A549 treated with AZD2906 at 1 μM for 4 hours (cell line): ENCODE measurements around the gene USH1C. TPM values are rescaled to one million over a fixed set of nuclear protein-coding genes. Genes with fewer than 3 reads are reported as not detected.

ENCODE experiments used
- total RNA-seq: library from RNA; stranded (reverse); fragments of 200-300 nt; extraction: Qiagen RNA extraction; gene quantifications from 5 replicates; pipeline ENCODE4 v1.2.3, GENCODE V29; 2022

USH1C gene
- total RNA-seq, result 0.74 to 1.5 TPM (median 1.0 TPM) in 5 replicates

GRCh38 chr11:17544181-17544622, at the start of gene USH1C:
Gene USH1C (minus strand): TSS chr11:17544416. CDS start chr11:17544307, 109 bp downstream.

DNA sequence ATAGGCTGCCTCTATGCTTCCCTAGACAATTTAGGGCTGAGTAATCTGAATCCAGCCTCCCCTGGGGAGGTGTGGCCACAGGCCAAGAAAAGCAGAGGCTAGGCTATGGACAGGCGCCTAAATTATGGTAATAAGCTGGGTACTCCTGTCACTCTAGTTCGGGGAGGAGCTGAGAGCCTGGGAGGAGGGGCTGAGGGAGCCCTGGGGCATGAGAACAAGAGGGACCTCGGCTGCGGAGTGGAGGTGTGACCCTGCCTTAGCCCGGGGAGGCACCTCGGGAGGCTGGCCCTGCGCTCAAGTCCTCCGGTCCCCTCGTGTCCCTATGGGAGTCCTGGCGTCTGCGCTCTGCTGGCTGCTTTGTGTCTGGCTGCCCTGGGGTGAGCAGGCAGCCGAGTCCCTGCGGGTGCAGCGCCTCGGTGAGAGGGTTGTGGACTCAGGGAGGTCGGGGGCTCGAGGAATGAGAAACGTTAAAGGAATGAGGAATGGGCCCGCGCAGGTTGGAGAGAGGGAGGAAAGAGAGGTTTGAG, 2.9 kb upstream of the USH1C start, which contains the start of gene OTOG:
TSS of gene OTOG (plus strand) at position 209 of the 527 bp plus-strand sequence. CDS start at position 323, 114 bp downstream.

GRCh38 chr11:17476317-17477083, 67.7 kb downstream of the USH1C start, which contains the start of gene ABCC8:
Gene ABCC8 (minus strand): TSS chr11:17476845. CDS start chr11:17476776, 69 bp downstream.

Other genes with a start within 250 kb of the USH1C start
- gene NCR3LG1, start 192.6 kb downstream of the USH1C start, total RNA-seq, result 1.9 to 3.3 TPM (median 2.3 TPM) in 5 replicates
- gene KCNJ11, start 155.8 kb downstream of the USH1C start, total RNA-seq, result 7.0 to 9.2 TPM (median 8.7 TPM) in 5 replicates
- 10.1 to 15.6 TPM (median 11.7 TPM) in 5 replicates for gene ABCC8, start 67.6 kb downstream of the USH1C start, total RNA-seq
- gene OTOG, start 2.8 kb upstream of the USH1C start, total RNA-seq, result not detected in 5 replicates
- gene MYOD1, start 175.2 kb upstream of the USH1C start, total RNA-seq, result 0.03 to 0.05 TPM (median 0.03 TPM) in 3 of 5 replicates, not detected in the others
- gene KCNC1, start 190.4 kb upstream of the USH1C start, total RNA-seq, result 0.03 to 0.06 TPM (median 0.05 TPM) in 5 replicates